HG03108 (cell line): ENCODE results near the gene IPCEF1.
A peak's percentile ranks its signal among the peaks of the same experiment; 100 is the strongest.
"Not testable (repeated sequence)": the region's sequence is repeated elsewhere in the genome, so short reads cannot be mapped to it uniquely, and the experiment has no call there.

Experiments
- ATAC-seq: cut with Tn5 transposase; IDR thresholded peaks from one replicate; pipeline ENCODE4 v1.9.1; 2021; ENCODE audit warnings: moderate library complexity; ENCODE audit not compliant: unreplicated experiment

The IPCEF1 gene

DNA sequence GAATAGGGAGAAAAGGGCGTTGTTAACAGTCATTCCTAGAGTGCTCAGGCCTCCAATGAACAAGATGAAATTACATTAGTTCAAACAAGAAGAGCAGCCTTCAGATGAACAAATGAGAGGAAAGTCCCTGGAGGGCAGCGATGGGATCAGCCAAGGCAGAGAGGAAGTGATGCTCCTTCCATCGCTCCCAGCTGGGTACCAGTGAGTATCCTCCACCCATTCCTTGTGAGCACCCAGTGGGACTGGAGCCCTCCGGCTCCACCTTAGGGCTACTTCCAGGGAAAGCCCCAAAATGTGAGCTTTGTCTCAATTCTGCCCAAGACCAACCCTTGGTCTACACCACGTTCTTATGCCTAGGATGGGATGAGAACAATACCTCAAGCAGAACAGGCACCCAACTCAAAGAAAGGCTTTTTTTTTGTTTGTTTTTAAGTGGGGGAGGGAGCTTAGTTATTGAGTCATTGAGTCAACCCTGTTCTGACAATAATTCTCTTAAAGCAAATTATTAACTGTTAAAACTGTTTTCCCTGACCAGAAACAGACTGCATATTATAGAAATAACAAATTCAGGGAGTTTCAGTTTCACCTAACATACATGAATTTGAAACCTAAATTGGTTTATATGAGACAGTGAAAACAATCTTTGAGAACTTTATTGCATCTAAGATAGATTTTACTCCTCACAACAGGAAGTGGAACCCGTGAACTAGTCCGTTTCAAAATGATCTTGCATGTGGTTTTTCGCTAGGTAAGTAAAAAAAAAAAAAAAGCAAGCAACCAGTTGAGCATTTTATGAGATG lies 106.9 kb downstream of the IPCEF1 start:
- peak; percentile 78 for ATAC-seq

GRCh38 chr6:154247119-154247861 lies 109.3 kb downstream of the IPCEF1 start:
- ATAC-seq: peak; percentile 36

- no peak for ATAC-seq
Measured at GRCh38 chr6:154246723-154247118, 109.9 kb downstream of the IPCEF1 start.

- ATAC-seq: no peak
Measured at GRCh38 chr6:154245506-154245905, 111.1 kb downstream of the IPCEF1 start.

DNA sequence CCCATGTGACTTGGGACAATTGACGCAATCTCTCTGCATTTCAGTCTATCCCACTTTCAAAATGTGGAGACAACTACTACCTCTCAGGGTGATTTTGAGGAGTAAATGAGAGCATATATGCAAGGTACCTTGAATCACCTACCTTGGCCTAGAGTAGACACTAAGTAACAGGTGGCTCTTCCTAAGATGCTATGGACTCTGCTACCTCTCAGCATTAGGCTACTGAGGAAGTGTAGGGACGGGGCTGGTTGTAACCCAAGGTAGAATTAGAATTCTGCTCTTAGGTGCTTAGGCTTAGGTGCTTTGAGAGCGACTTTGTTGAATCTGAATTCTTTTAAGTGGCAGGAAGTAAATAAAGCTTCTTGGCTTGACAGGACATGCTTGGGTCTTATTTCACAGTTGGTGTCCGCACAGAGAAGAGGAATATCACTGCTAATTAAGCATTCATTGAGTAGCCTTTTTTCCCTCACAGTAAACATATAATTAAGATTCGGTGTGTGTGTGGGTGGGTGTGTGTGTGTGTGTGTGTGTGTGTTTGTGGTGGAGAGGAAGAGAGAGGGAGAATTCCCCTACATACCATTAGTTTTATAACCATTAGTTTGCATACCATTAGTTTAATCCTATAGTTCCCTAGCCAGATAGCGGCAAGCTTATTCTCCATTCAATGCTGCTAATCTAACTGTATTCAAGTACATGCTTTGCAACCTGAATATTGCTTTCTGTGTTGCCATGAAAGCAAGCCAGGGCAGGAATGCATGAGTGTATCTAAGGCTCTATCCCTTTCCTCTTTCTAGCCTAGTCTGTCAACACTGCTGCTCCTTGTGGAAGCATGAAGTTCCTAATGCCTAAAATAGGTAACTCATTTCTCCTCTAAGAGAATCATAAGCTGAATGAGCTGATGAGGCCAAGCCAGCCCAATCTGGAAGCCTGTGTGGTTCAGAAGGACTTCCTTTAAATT lies 112.5 kb downstream of the IPCEF1 start:
- no peak for ATAC-seq

GRCh38 chr6:154242617-154243357 lies 113.8 kb downstream of the IPCEF1 start:
- no peak for ATAC-seq

GRCh38 chr6:154241581-154241980 lies 115.0 kb downstream of the IPCEF1 start:
- ATAC-seq: no peak

- ATAC-seq: not testable (repeated sequence)
Measured at GRCh38 chr6:154241061-154241460, 115.5 kb downstream of the IPCEF1 start.

- no peak for ATAC-seq
Measured at GRCh38 chr6:154239392-154239791, 117.2 kb downstream of the IPCEF1 start.

DNA sequence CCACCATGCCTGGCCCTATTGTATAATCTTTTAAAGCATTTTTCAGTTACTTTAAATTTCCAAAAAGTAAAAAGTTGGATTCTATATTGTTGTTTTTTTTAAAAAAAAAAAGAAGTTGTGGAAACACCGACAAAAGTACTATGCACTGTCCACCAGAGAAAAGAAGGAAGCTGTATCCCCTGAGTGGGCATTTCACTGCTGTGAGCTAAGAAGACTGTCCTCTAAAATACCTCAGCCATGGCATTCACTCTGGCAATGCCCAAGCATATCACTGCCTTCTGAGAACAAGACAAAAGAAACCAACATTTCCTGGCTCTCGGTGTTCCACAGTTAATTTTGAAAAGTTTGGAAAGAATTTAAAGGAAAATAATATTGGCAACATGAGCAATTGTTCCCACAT lies 117.8 kb downstream of the IPCEF1 start:
- ATAC-seq: no peak

- no peak for ATAC-seq
Measured at GRCh38 chr6:154236646-154237301, 119.8 kb downstream of the IPCEF1 start.

- peak; percentile 55 for ATAC-seq
Measured at GRCh38 chr6:154234019-154234772, 122.4 kb downstream of the IPCEF1 start.

DNA sequence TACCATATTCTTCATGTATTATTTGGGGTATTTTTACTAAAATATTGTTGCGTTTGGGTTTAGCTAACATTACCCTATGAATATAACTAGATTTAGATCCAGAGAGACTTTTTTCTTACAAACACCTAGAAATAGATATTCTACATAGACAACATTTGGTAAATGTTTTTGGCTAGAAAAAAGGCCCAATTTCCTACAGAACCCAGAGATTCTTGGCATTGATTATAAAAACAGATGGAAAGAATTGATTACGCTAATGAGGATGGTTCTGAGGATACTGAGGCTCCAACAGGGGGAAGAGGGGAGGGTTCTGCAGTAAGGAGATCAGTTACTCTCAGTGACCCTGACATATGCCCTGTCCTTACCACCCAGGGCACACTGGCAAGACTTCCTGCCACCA lies 123.2 kb downstream of the IPCEF1 start:
- no peak for ATAC-seq

DNA sequence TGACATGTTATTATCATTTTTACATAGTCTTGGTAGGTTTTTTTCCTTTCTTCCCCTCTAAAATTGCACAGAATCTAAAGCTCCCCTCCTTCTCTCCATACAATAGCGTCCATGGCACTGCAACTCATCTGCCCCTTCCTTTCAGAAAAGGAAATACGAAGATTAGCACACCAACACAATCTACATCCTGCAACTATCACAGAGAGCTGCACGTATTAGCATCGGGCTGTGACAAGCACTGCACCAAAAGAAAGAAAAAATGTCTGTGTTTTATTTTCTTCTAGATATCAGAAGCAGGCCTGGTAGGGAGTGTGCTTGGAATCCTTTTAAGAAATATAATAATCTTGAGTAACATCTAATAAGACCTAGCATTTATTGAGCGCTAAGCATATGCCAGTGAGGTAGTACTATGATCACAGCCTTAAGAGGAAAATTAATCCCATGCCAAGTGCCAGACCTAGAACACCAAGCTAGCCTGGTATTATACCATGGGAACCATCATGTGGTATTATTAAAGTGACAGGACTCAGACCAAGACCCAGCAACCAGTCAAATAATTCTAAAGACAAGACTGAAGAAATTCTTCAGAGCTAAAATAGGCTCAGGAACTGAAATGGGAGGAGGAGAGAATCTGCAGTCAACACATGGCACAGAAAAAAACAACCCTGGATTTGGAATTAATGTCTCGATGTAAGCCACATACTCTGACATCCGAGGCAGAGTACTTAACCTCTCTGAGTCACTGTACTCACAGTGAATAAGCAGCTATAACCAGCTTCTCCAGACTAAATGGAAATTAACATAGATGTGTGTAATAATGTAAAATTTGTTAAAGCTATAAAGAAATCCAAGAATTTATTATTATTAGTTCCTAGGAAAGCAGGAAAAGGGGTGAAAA lies 124.3 kb downstream of the IPCEF1 start:
- ATAC-seq: no peak

- ATAC-seq: no peak
Measured at GRCh38 chr6:154230910-154231595, 125.5 kb downstream of the IPCEF1 start.

DNA sequence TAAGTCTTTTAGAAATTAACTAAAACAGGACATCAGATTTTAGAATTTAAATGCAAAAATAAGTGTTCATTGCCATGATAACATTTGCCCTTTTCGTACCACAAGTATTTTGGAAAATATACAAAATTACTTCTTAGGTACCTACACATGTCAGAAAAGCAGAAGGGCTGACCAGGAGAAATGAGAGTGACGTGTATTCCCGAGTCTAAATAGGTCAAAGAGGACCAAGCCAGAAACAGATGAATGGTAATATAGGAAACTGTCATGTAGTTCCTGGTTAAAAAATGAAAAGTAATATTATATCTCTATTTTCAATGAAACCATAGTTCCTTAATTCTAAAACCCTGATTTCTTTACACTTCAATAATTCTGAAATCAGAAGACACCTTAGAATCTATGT lies 126.2 kb downstream of the IPCEF1 start:
- no peak for ATAC-seq

- peak; percentile 51 for ATAC-seq
Measured at GRCh38 chr6:154229786-154230185, 126.8 kb downstream of the IPCEF1 start.

GRCh38 chr6:154228521-154228905 lies 128.1 kb downstream of the IPCEF1 start:
- no peak for ATAC-seq
